SH-SY5Y (cell line): ENCODE data around the gene CARD9.

ENCODE experiments used
- GATA2 ChIP-seq: IDR thresholded peaks from 2 replicates; pipeline ENCODE4 v1.6.1; 2011; ENCODE audit warnings: mild to moderate bottlenecking, low read depth, low read length
- GATA3 ChIP-seq: IDR thresholded peaks from 2 replicates; pipeline ENCODE4 v1.6.1; 2011; ENCODE audit warnings: low read depth, mild to moderate bottlenecking, low read length, moderate library complexity

DNA sequence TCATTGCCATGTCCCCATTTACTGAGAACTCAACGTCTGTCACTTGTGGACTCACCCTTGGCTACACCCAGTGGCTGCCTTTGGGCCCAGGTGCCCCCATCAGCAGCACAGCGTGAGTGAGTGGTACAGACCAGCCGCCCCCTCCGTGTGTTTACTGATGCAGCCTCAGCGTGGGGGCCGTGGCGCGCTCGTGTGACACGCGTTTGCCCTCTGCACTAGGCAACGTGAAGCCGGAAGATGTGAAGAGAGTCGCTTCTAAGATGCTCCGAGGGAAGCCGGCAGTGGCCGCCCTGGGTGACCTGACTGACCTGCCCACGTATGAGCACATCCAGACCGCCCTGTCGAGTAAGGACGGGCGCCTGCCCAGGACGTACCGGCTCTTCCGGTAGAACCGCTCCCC lies 49.4 kb upstream of the CARD9 start:
- TF ChIP-seq GATA2 (no peak), GATA3 (no peak)
